A549 (cell line): ENCODE data around the gene MT1E. TPM values are rescaled to one million over a fixed set of nuclear protein-coding genes. Genes with fewer than 3 reads are reported as not detected.
"Not testable (repeated sequence)": the region's sequence is repeated elsewhere in the genome, so short reads cannot be mapped to it uniquely, and the experiment has no call there.

ENCODE experiments used
- ATAC-seq, 2 experiments: fragments of 200-7000 bp in 1 of 2; fragments of >200 bp in 1 of 2; cut with Nextera tagmentation in 1 of 2; cut with Tn5 transposase in 1 of 2; 3 replicates each; pipeline versions ENCODE4 v1.8.0 to v1.9.1; 2018 to 2020; ENCODE audit warnings: mild to moderate bottlenecking in 1 of 2, moderate library complexity in 1 of 2
- CTCF ChIA-PET: fragments of 300-600 bp; sonication (Branson Sonifier 250); formaldehyde crosslinking; extraction: SDS; loops from one replicate; lab custom pipeline; 2021; ENCODE audit warnings: antibody characterized with exemption, inconsistent platforms; lab: Yijun Ruan, JAX
- POLR2A ChIA-PET: fragments of 350-600 bp; formaldehyde crosslinking; extraction: SDS; loops from one replicate; lab custom pipeline; 2021; ENCODE audit warnings: antibody characterized with exemption, inconsistent platforms; lab: Yijun Ruan, JAX
- DNase-seq, 2 experiments: peaks; one replicate each; pipeline versions ENCODE4 v3.0.0 to v3.0.0-alpha.2; 2011 to 2016; ENCODE audit warnings: low read depth in 1 of 2, low spot score in 1 of 2
- FAIRE-seq: peaks from 2 replicates; lab custom pipeline; 2011; peaks lifted over from hg19 to GRCh38; lab: Jason Lieb, UNC
- H3K27ac ChIP-seq, 2 experiments: fragments of >200 bp; sonication (Bioruptor Twin); formaldehyde crosslinking; 3 replicates each; pipeline ENCODE4 v1.5.1; 2016 to 2017
- H3K4me1 ChIP-seq: fragments of >200 bp; sonication (Bioruptor Twin); formaldehyde crosslinking; 3 replicates; pipeline ENCODE4 v1.6.1; 2016
- H3K4me2 ChIP-seq: fragments of >200 bp; sonication (Bioruptor Twin); formaldehyde crosslinking; 3 replicates; pipeline ENCODE4 v1.6.1; 2016
- H3K4me3 ChIP-seq: fragments of >200 bp; sonication (Bioruptor Twin); formaldehyde crosslinking; 3 replicates; pipeline ENCODE4 v1.5.1; 2016
- H3K9me3 ChIP-seq: fragments of >200 bp; sonication (Bioruptor Twin); formaldehyde crosslinking; 3 replicates; pipeline ENCODE4 v1.6.1; 2016
- CBX8 ChIP-seq: fragments of 200-600 bp; sonication (generic); IDR thresholded peaks from 2 replicates; pipeline ENCODE4 v1.6.1; 2016
- HES2 ChIP-seq: fragments of >200 bp; sonication (Bioruptor Twin); formaldehyde crosslinking; IDR thresholded peaks from 2 replicates; pipeline ENCODE4 v1.6.1; 2016
- MAFK ChIP-seq: fragments of 450-650 bp; IDR thresholded peaks from 2 replicates; pipeline ENCODE4 v1.6.1; 2014; ENCODE audit not compliant: partially characterized antibody
- NR3C1 ChIP-seq: fragments of >200 bp; sonication (Bioruptor Twin); formaldehyde crosslinking; IDR thresholded peaks from 3 replicates; pipeline ENCODE4 v1.6.1; 2017
- PHF8 ChIP-seq: fragments of 200-600 bp; sonication (generic); IDR thresholded peaks from 2 replicates; pipeline ENCODE4 v1.6.1; 2016; ENCODE audit warnings: low read depth, mild to moderate bottlenecking, antibody characterized with exemption, moderate library complexity, borderline replicate concordance
- SMC3 ChIP-seq: fragments of >200 bp; sonication (Bioruptor Twin); formaldehyde crosslinking; IDR thresholded peaks from 3 replicates; pipeline ENCODE4 v1.6.1; 2018; ENCODE audit warnings: inconsistent platforms
- TFCP2L1 ChIP-seq: fragments of 250-450 bp; sonication (Bioruptor Pico); IDR thresholded peaks from 2 replicates; pipeline ENCODE4 v1.5.0; 2021; ENCODE audit warnings: mild to moderate bottlenecking
- WGBS: methylation state at CpG from one replicate; pipeline ENCODE4 v1.1.6; 2017; ENCODE audit errors: missing lambda C conversion rate; 5-methylcytosine and 5-hydroxymethylcytosine counted together
- polyA plus RNA-seq, 4 experiments: library from polyadenylated mRNA; depleted of rRNA in 3 of 4; stranded (reverse); fragments of >200 nt; fragmentation: RNase III in 1 of 4; extraction: RNeasy Plus Mini Kit Qiagen cat#74134 plus additional on column Dnase treatment in 1 of 4; gene quantifications; 2 replicates in 3 of 4; 3 replicates in 1 of 4; pipeline ENCODE4 v1.2.3, GENCODE V29; 2011 to 2017

Gene MT1E
- polyA plus RNA-seq, 2 of the 4 experiments (the other 2 are of a cell fraction), result not detected

- H3K27ac ChIP-seq, result no peak overlapping the region
- POLR2A ChIA-PET, result no interaction called here
- H3K9me3 ChIP-seq, result no peaks in the 10 kb centered on the region
- H3K4me2 ChIP-seq, result no peak overlapping the region
- H3K4me3 ChIP-seq, result no peak overlapping the region
- H3K4me1 ChIP-seq, result peaks cover 1% of the 10 kb centered on the region; the same call in 2 of the 3 replicates
- WGBS, result 91% methylated on average over 5 of the region's 8 CpGs
- DNase-seq, result no peak
- no peak for FAIRE-seq
- no peak for TF ChIP-seq CBX8
- TF ChIP-seq MAFK, result no peak
- no peak for TF ChIP-seq PHF8
- TF ChIP-seq, all 56 proteins: peak for 0
- CTCF ChIA-PET, result interaction anchor here (0.7 kb wide), 1 partner anchor 17 kb away, joined by 4 read pairs; no protein-coding TSS in a partner anchor
- ATAC-seq, result no peak
Measured at GRCh38 chr16:56620339-56620897, 5.2 kb upstream of the MT1E start.

GRCh38 chr16:56621665-56622445 is 3.7 kb upstream of the MT1E start:
- WGBS, result 60% methylated on average over 4 of the region's 4 CpGs
- CTCF ChIA-PET, result interaction anchor here (0.7 to 5.3 kb wide), 3 partner anchors 11 to 36 kb away, joined by 3 to 18 read pairs (median 3); partner anchors contain the start of gene MT1F
- not testable (repeated sequence) for H3K27ac ChIP-seq, ATAC-seq, H3K4me3 ChIP-seq, H3K4me1 ChIP-seq, DNase-seq, FAIRE-seq, H3K9me3 ChIP-seq, H3K4me2 ChIP-seq
- POLR2A ChIA-PET, result interaction anchor here (1.6 kb wide), 1 partner anchor 14 kb away, joined by 3 read pairs; the partner anchor contains the start of gene MT2A

- WGBS, result 81% methylated on average over 5 of the region's 5 CpGs
- not testable (repeated sequence) for H3K27ac ChIP-seq, H3K4me2 ChIP-seq, H3K9me3 ChIP-seq, ATAC-seq, H3K4me3 ChIP-seq, FAIRE-seq, DNase-seq
- CTCF ChIA-PET, result interaction anchor here (0.7 to 5.3 kb wide), 5 partner anchors 11 to 22 kb away, joined by 3 to 18 read pairs (median 6); partner anchors contain the start of gene MT2A
- peaks cover 14% of the 10 kb centered on the region for H3K4me1 ChIP-seq
- POLR2A ChIA-PET, result interaction anchor here (0.6 to 2.3 kb wide), 2 partner anchors 14 to 34 kb away, joined by 6 to 23 read pairs; partner anchors contain the start of gene MT2A
Measured at GRCh38 chr16:56623184-56623583, 2.4 kb upstream of the MT1E start.

GRCh38 chr16:56623637-56624036 is 1.9 kb upstream of the MT1E start:
- Histone ChIP-seq H3K4me2 (no peak overlapping the region), H3K4me1 (peaks cover 14% of the 10 kb centered on the region), H3K9me3 (no peaks in the 10 kb centered on the region), H3K27ac (no peak overlapping the region)
- FAIRE-seq, result no peak
- WGBS, result 89% methylated on average over 2 of the region's 2 CpGs
- ATAC-seq, result no peak
- POLR2A ChIA-PET, result interaction anchor here (0.6 to 2.3 kb wide), 2 partner anchors 14 to 34 kb away, joined by 6 to 23 read pairs; partner anchors contain the start of gene MT2A
- DNase-seq, result no peak
- TF ChIP-seq PHF8 (no peak), NR3C1 (no peak), TFCP2L1 (no peak), SMC3 (no peak), HES2 (no peak)
- TF ChIP-seq, all 56 proteins: peak for 0
- H3K4me3 ChIP-seq, result no peak overlapping the region
- CTCF ChIA-PET, result interaction anchor here (0.7 to 5.3 kb wide), 7 partner anchors 11 to 78 kb away, joined by 3 to 18 read pairs (median 4); partner anchors contain the start of gene MT2A

- Histone ChIP-seq H3K4me1 (peaks cover 14% of the 10 kb centered on the region), H3K27ac (peak overlapping the region in 1 of 2 experiments; percentile 86; a peak in 4 of 6 replicates), H3K4me2 (no peak overlapping the region), H3K4me3 (no peak overlapping the region), H3K9me3 (no peaks in the 10 kb centered on the region)
- 91% methylated on average over 16 of the region's 16 CpGs for WGBS
- ATAC-seq (peak; percentile 15 to 22; a peak in 2 of 6 replicates), DNase-seq (no peak), FAIRE-seq (no peak)
- ChIA-PET POLR2A (interaction anchor here (1.7 kb wide), 1 partner anchor 17 kb away, joined by 19 read pairs; the partner anchor contains the start of gene MT2A), CTCF (interaction anchor here (0.8 to 5.3 kb wide), 7 partner anchors 13 to 112 kb away, joined by 3 to 18 read pairs (median 3); partner anchors contain the start of gene MT1A)
- TF ChIP-seq NR3C1, result no peak
Measured at GRCh38 chr16:56625943-56626654, 518 bp downstream of the MT1E start.
